Stimulated activated CD8-positive, alpha-beta memory T cell treated with anti-CD3 and anti-CD28 coated beads, Interleukin-15, amount 100 ng/mL, for 1 hour (primary cell): ENCODE data around the gene SBDS.
A peak's percentile ranks its signal among the peaks of the same experiment; 100 is the strongest.
"Not testable (repeated sequence)": the region's sequence is repeated elsewhere in the genome, so short reads cannot be mapped to it uniquely, and the experiment has no call there.

Experiments used
- DNase-seq: peaks from one replicate; pipeline ENCODE4 v3.0.0-alpha.2; 2020; ENCODE audit warnings: low read depth

Gene SBDS

DNA sequence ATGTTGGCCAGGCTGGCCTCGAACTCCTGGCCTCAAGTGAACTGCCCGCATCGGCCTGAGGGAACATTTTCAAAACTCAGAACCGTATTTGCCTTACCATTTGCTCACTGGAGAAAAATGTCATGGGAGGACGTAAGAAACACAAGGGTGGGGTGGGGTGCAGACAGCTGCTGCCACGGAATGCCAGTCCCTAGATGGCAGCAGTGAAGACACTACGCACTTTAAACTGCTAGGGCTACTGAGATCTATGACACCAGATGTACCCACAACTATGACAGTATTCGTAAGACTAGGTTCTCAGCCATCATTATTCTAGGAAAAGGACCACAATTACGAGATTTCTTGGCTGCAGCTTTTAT, 716 bp downstream of the SBDS start:
- DNase-seq: peak; percentile 9

DNA sequence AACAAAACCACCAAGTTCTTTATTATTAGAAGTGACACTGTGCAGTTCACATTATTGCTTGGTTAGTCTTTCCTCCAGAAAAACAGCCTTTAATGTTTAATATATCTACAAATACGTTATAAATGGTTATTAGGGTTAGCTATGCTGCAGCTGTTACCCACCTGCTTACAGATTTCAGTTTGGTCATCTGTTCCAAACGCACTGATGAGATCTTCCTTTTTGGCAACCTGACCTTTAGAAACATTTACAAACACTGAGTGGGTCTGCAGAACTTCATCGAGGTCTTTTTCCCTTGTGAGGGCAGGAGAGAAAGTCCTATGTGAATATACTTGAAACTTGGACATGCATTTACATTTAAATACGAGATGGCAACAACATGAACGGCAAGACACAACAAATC, 1.3 kb downstream of the SBDS start:
- DNase-seq: not testable (repeated sequence)

DNA sequence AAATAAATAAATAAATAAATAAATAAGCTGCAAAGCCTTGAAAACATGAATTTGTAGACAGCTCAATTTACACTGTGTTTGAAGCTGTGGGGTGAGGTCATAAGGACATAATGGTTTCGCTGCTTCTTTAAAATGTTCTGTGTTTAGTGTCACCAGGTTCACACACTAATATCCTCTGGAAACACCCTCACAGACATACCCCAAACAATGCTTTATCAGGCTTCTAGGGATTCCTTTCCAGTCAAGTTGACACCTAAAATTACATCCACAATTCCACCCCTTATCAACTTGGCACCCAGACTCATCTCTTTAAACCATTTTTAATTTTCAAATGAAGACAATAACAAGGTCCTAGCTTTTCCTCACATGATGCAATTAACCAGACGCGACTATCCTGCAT, 5.8 kb downstream of the SBDS start:
- not testable (repeated sequence) for DNase-seq

DNA sequence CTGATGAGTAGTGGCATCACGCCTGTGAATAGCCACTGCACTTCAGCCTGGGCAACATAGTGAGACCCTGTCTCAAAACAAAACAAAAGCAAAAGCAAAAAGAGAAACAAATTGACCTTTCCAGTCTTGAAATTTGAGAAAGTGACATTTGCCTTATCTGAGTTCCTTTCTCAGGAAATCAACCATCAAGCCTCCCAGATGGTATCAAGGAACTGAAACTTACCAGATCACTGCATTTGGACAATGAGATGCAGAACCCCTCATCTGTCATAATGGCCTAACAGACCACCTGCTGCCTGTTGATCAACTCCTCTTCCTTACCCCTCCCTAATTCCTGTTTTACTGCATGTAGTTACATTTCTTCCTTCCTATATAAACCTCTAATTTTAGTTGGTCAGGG, 15.1 kb downstream of the SBDS start:
- not testable (repeated sequence) for DNase-seq

DNA sequence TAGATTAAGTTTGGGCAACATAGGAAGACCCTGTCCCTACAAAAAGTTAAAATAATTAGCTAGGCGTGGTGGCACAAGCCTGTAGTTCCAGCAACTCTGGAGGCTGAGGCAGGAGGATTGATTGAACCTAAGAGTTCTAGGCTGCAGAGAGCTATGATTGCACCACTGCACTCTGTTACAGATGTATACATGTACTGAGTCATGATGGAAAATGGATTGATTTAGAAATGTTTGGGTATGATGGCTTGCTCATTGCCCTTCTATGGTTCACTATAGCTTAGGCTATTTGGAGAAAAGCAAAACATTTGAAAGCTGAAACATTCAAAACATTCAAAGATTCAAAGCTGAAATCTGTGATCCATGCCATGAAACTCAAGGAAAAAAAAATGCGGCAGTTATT, 16.4 kb downstream of the SBDS start:
- not testable (repeated sequence) for DNase-seq

DNA sequence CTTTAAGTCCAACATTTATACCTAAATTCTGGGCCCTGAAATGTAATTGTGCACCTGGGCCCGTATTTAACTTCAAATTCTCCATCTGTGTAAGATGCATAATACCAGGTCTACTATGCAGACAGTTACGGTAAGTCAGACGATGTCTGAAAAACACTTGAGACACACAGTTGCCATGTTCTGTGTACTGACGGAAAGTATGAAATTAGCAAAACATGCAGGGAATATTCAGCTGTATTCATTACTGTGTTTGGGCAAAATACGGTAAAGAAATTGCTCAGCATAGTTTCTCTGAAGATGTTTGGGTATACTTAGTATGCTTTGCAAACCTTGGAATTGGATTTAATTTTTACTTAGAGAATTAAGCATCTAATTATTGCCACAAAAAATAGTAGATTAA, 17.1 kb downstream of the SBDS start:
- not testable (repeated sequence) for DNase-seq

DNA sequence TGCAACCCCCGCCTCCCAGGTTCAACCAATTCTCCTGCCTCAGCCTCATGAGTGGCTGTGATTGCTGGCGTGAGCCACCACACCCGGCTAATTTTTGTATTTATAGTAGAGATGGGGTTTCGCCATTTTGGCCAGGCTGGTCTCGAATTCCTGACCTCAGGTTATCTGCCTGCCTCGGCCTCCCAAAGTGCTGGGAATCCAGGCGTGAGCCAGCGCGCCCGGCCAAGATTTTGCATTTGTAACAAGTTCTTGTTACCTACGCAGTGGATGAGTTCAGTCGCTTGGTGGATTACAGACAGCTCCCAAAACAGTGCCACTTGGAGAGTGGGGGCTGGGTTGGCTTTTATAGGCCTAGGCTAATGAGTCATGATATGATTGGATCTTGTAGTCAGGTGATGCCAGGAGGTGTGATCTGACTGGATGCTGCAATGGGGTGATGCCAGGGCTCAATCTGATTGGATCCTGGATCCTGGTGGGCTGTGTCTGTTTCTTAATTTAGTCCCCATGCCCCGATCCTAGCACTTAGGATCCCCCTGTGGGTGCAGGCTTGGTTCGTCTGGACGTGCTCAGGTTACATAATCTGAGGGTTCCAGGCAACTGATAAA, 20.3 kb downstream of the SBDS start:
- no peak for DNase-seq

DNA sequence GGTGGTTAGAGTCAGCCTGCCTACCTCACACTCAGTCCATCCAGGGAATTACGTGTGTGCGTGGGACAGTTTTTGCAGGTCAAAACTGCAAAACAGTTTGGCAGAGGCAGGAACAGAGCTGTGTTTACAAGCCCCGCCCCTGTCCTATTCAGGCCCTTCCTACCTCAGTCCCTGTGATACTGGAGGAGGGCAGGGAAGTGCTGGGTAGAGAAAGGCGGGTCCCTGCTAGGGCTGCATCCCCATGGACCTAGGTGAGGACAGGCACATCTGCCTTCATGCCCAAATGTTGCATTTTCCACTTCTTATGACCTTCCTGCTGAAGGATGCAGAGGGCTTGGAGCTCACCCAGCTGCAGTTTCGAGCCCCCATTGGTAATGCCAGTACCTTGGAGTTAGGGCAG, 25.1 kb downstream of the SBDS start:
- DNase-seq: no peak

DNA sequence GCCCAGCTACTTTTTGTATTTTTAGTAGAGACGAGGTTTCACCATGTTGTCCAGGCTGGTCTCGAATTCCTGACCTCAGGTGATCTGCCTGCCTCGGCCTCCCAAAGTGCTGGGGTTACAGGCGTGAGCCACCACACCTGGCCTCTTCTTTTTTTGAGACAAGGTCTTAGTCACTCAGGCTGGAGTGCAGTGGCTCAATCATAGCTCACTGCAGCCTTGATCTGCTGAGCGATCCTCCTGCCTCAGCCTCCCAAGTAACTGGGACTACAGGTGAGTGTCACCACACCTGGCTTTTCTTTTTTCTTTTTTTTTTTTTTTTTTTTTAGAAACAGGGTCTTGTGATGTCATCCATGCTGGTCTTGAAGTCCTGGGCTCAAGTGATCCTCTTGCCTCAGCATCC, 26.4 kb downstream of the SBDS start:
- DNase-seq: not testable (repeated sequence)

DNA sequence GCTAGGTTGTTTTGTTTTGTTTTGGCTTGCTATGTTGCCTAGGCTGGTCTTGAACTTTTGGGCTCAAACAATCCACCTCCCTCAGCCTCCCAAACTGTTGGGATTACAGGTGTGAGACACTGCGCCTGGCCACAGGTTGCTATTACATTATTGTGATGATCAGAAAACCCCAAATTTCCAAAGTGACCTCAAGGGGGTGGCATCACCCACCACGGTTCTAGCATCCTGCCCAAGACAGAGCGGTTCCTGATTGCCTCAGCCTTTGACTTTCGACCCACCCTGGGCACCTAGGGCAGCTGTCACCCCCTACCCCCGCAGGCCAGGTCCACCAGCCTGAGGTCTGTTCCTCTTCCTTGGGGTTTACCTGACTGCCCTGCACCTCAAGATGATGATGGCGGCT, 28.4 kb downstream of the SBDS start:
- no peak for DNase-seq

DNA sequence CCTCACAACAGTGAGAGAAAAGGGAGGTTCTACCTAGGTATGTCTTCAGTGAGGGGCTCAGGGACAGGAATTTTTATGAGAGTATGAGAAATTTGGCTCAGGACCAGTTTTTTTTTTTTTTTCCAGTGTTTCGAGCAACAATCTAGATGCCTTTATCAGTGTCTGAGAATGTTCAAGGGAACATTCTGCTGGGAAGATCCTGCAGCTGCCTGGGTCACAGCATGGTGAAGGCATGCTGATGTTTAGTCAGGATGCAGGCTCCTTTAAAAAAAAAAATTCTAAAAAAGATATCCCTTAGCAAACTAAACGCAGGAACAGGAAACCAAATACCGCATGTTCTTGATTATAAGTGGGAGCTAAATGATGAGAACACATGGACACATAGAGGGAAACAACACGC, 31.0 kb downstream of the SBDS start:
- no peak for DNase-seq

DNA sequence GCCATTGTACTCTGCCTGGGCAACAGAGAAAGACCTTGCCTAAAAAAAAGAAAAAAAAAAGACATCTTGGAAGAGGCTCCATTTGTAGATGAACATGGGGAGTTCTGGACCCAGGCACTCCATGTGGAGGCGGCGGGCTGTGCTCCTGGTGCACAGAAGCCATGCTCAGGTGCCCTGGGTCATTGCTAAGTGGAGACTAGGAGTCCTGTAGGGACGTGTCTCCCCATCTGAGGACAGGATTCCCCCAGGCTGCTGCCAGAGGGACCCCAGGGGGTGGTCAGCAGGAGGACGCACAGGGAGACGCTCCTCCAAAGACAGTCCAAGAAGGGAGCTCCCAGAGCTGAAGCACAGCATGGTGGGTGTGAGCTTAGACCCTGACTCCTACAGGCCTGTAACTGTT, 34.3 kb downstream of the SBDS start:
- no peak for DNase-seq

DNA sequence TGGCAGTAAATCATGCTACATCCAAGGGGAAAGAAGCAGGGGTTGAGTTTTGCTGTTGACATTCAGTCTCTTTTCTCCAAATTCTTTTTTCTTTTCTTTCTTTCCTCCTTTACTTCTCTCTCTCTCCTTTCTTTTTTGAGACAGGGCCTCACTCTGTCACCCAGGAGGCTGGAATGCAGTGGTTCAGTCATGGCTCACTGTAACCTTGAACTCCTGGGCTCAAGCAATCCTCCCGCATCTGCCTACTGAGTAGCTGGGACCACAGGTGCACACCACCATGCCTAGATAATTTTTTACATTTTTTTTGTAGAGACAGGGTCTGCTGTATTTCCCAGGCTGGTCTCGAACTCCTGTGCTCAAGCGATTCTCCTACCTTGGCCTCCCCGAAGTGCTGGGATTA, 35.2 kb downstream of the SBDS start:
- DNase-seq: no peak

DNA sequence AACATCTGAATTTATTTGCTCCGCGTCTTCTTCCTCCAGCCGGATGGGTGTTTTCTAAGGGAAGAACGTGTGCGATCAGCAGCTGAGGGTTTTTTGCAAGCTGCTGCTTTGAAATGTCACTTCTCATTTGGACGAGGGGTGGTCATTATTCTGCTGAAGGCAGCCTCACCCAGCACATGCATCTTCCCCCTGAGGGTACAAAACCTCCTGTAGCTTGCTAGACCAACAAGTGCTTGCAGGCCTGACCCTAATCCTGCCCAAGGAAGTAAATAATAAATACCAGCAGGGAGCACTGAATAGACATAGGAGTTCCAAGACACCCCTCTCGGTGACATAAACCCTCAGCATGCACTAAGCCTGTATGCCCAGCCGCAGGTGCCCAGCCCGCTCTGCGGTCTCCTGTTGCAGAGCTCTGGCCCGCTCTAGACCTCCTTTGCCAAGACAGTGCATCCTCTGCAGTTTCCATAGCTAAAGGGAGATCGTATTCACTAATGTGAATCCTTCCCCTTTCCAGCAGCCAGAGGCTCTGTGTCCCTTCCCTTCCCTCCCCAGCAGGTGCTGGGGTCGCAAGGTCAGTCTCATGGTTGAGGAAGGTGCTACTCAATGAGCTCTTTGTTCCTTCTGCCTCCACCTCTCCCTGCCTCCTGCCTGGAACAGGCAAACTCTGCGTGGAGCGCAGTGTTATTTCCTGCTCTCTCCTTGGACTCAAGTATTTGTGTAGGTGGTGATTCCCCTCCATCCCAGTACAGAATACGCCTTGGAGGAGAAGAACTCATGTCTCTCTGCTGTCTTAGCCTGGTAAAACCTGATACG, 36.6 kb downstream of the SBDS start:
- no peak for DNase-seq

DNA sequence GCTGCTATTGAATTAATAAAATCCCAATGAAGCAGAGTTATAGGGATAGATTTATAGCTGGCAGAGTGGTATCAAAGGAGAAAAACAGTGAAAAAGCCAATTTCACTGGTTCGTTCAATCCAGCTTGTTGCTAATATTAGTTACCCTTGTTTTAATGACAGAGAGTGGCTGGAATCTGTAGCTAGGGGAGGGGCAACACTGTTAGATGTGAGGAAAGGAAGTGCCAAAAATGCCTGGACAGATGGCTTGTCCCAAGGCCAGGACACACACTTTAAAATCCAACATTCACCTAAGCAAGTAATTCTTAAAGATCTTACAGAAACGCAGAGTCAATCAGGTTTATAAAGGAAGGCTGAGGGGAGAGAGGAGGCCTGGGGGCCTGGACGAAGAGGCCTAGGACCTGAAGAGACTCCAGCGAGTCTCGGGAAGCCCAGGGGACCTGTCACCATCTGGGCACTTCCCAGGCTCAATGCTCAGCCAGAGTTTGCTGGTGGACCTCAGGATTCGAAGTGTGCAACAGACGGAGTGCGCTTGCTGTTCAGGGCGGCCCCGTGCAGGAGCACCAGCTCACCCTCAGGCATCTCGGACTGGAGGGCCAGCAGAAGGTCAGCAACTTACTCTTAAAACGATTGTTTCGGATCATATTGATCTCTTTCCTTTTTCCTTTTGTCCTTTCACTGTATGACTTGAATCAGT, 37.6 kb downstream of the SBDS start:
- DNase-seq: no peak

DNA sequence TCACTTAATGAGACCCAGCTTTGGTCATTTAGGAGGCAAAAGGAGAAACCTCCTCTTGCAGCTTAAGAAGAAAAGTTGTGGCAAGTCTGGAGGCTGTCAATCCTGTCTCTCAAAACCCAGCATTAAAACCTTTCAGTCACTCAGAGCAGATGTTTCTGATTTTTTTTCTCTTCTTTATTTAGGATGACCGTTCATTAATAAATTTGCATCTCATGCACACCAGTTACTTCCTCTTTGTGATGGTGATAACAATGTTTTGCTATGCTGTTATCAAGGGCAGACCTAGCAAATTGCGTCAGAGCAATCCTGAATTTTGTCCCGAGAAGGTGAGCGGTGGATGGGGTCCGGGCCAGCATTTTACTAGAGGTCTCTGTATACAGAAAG, 42.4 kb downstream of the SBDS start:
- DNase-seq: no peak

DNA sequence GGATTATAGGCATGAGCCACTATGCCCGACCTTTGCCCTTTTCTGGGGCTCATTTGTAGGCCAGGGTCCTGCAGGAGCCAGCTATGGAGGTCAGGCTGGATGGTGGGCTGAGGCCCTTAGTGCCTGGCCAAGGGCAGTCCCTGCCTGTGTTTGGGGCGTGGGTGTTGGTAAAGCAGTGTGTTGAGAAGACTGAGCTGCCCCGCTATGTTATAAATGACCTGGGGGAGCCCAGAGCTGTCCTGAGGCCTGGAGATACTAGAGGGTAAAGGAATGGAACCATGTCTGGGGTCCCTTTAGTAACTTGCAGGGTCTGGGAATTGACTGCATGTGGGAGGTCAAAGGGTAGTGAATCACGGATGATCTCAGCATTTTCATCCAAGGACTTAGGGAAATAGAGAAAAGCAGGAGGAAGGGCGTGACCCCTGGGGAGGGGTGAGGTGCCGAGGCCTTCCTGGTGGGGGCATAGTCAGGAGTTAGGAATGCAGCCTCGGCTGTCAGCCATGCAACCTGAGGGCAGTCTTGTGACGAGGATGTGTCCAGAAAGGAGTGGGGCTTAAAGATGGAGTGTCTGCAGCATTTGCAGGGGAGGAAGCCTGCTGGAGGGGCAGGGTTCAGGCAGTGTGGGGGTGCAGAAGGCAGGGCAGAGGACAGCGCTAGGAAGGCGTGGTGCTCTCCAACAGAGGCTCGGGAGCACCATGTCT, 42.9 kb downstream of the SBDS start:
- DNase-seq: no peak

DNA sequence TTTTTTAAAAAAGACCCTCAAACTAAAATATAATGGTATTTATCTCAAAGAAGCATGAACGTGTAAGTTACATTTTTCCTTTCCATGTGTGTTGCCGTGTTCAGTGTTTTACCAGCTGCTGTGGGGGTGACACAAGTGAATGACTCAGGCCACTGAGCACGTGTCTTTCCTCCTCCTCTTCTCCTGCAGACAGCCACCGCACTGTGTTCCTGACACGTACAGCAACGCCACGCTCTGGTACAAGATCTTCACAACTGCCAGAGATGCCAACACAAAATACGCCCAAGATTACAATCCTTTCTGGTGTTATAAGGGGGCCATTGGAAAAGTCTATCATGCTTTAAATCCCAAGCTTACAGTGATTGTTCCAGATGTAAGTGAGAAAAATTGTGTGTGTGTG, 44.6 kb downstream of the SBDS start:
- no peak for DNase-seq

DNA sequence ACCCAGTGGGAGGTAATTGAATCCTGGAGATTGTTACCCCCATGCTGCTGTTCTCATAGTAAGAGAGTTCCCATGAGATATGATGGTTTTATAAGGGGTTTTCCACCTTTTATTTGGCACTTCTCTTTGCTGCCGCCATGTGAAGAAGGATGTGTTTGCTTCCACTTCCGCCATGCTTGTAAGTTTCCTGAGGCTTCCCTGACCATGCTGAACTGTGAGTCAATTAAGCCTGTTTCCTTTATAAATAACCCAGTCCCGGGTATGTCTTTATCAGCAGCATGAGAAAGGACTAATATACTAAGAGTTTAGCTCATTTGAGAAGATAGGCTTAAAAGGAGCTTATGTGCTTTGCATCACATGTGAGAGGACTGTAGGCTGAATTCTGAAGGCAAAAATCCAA, 45.1 kb downstream of the SBDS start:
- DNase-seq: no peak

DNA sequence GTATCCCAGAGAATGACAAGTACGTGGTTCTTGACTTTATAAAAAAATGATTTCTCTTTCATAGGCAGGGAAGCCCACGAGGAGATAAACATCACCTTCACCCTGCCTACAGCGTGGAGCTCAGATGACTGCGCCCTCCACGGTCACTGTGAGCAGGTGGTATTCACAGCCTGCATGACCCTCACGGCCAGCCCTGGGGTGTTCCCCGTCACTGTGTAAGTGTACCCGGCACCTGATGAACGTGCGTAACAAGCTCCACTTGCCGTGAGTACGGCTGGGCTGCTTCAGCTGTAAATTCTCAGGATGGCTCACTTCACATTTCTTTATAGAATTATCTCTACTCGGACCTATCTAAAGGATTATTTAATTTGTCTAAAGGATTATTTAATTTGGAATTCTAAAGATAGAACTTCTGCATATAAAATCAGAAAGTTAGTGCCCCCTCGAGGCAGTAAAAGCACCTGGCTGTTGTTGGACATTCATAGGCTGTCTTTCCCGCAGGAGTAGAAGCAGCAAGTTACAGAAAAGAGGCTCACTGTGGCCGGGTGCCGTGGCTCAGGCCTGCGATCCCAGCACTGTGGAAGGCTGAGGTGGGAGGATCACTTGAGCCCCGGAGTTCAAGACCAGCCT, 46.8 kb downstream of the SBDS start:
- no peak for DNase-seq

DNA sequence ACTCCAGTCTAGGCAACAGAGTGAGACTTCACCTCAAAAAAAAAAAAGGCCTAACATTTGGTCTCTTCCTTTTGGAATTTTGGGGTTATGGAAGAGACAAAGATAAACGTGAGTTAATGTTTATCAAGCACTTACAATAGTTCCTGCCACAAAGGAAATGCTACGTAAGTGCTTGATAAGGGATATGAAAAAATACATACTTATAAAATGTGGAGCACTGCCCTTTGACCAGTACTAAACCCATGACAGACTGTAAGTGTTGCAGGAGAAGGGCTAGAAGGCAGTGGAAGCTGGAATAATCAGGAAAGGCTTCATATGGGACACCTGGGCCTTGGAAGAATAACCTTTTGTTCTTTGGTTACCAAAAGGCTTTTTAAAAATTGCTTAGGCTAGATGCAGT, 48.8 kb downstream of the SBDS start:
- DNase-seq: no peak

DNA sequence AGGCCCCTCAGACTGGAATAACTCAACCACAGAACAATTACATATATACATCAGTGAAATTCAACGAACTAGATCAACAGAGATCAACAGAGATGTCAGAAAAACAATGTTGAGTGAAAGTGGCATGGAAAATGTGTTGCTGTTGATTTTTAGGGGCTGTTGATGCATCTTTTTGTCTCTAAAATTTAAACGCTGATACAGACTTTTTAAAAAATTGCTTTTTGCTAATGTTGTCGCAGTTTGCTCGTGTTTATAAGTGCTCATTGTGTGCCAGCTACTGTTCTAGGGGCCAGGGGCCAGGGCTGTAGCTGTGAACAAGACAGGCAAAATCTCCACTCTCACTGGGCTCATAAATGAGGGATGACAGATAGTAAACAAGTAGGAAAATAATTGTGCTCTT, 56.1 kb downstream of the SBDS start:
- no peak for DNase-seq
